Ovary (tissue), 9 donors: ENCODE data around the gene TNFRSF9. TPM values are rescaled to one million over a fixed set of nuclear protein-coding genes. Genes with fewer than 3 reads are reported as not detected.

Experiments used
- DNase-seq, 5 donors: peaks; one replicate each; pipeline ENCODE4 v3.0.0-alpha.2; 2019 to 2020
- H3K27ac ChIP-seq, 2 donors: fragments of 200-600 bp; one replicate each; pipeline versions ENCODE4 v1.5.1 to v1.8.0; 2019 to 2022
- H3K27me3 ChIP-seq: fragments of 200-600 bp; one replicate; pipeline ENCODE4 v1.8.0; 2022
- H3K36me3 ChIP-seq: fragments of 200-600 bp; sonication (generic); one replicate; pipeline ENCODE4 v1.5.1; 2019
- H3K4me1 ChIP-seq: one replicate; pipeline ENCODE4 v1.8.1; 2013; ENCODE audit warnings: mild to moderate bottlenecking, moderate library complexity; ENCODE audit not compliant: insufficient read depth
- H3K4me3 ChIP-seq: fragments of 200-600 bp; sonication (generic); one replicate; pipeline ENCODE4 v1.5.1; 2017
- H3K9me3 ChIP-seq, 2 donors: fragments of 200-600 bp in 1 of 2; sonication (generic) in 1 of 2; one replicate each; pipeline versions ENCODE4 v1.5.1 to v1.8.1; 2013 to 2019; ENCODE audit warnings: mild to moderate bottlenecking in 1 of 2, moderate library complexity in 1 of 2
- EP300 ChIP-seq: sonication (generic); formaldehyde crosslinking; IDR thresholded peaks from one replicate; pipeline ENCODE4 v1.6.1; 2017; ENCODE audit warnings: antibody characterized with exemption
- POLR2A ChIP-seq: fragments of 450-650 bp; IDR thresholded peaks from one replicate; pipeline ENCODE4 v1.6.1; 2017; ENCODE audit warnings: antibody characterized with exemption, mild to moderate bottlenecking, moderate library complexity
- WGBS, 3 donors: extraction: QIAGEN DNeasy Blood & Tissue Kit in 1 of 3; methylation state at CpG; one replicate each; pipeline versions ENCODE4 v1.1.5 to v1.1.7; 2013 to 2017; 5-methylcytosine and 5-hydroxymethylcytosine counted together
- intact Hi-C, 4 donors: fragments of 100-400 bp; cut with DNase I; formaldehyde crosslinking; loops; one replicate each; pipeline versions ENCODE4 v1.11.0 to v1.15.1; 2022 to 2023
- polyA plus RNA-seq, 2 donors: library from polyadenylated mRNA; stranded (reverse); fragments of 200-250 nt in 1 of 2; fragments of 350-450 nt in 1 of 2; fragmentation: Illumina TruSeq in 1 of 2; extraction: RNeasy Lipid Tissue Mini Kit (QIAGEN cat#74804) in 1 of 2; gene quantifications; one replicate each; pipeline ENCODE4 v1.2.3, GENCODE V29; 2013 to 2014
- total RNA-seq, 7 donors: library from RNA; depleted of rRNA in 2 of 7; stranded (reverse); fragments of >200 nt in 2 of 7; fragmentation: NEBNext Ultra II Directional in 3 of 7; extraction: Animal tissue kit (Norgen Biotek cat#: 25700) in 3 of 7; gene quantifications; one replicate each; pipeline versions ENCODE4 v1.1.0 to v1.2.4, GENCODE V29; 2016 to 2023
- TF ChIP-seq, protein P1 (sequence below), 3 donors: fragments of 450-650 bp in 2 of 3; fragments of 200-600 bp in 1 of 3; IDR thresholded peaks; one replicate each; pipeline versions ENCODE4 v1.5.1 to v1.8.0; 2016 to 2022; ENCODE audit warnings: antibody characterized with exemption in 3 of 3, mild to moderate bottlenecking in 1 of 3
- donor health status: DM: no; HTN: no; CAD: no; lungs with moderate emphysema.
- donor health status: DM: no; HTN: no; CAD: no.
- donor health status: Bipolar disorder and iron deficiency.
- donor health status: DM: yes; HTN: yes; CAD: no.
- donor health status: DM: no; HTN: no; CAD: no.
- donor health status: DM: yes; HTN: yes; CAD: no.

Gene TNFRSF9
- total and polyA plus RNA-seq, 9 donors: 0.05 to 0.10 (median 0.08) TPM; not detected in 6

GRCh38 chr1:7891804-7892203, 48.8 kb downstream of the TNFRSF9 start:
- intact Hi-C loops: no loop called here
- no peaks in the 10 kb centered on the region for H3K27me3 ChIP-seq
- H3K4me1 ChIP-seq: no peaks in the 10 kb centered on the region
- 63 to 66% (median 66%) methylated on average over 9 of the region's 9 CpGs for WGBS, 3 donors
- no peaks in the 10 kb centered on the region for H3K36me3 ChIP-seq
- no peak overlapping the region for H3K27ac ChIP-seq
- no peak overlapping the region for H3K4me3 ChIP-seq
- no peaks in the 10 kb centered on the region for H3K9me3 ChIP-seq
- TF ChIP-seq EP300: no peak
- TF ChIP-seq POLR2A: no peak
- TF ChIP-seq, protein P1, sequence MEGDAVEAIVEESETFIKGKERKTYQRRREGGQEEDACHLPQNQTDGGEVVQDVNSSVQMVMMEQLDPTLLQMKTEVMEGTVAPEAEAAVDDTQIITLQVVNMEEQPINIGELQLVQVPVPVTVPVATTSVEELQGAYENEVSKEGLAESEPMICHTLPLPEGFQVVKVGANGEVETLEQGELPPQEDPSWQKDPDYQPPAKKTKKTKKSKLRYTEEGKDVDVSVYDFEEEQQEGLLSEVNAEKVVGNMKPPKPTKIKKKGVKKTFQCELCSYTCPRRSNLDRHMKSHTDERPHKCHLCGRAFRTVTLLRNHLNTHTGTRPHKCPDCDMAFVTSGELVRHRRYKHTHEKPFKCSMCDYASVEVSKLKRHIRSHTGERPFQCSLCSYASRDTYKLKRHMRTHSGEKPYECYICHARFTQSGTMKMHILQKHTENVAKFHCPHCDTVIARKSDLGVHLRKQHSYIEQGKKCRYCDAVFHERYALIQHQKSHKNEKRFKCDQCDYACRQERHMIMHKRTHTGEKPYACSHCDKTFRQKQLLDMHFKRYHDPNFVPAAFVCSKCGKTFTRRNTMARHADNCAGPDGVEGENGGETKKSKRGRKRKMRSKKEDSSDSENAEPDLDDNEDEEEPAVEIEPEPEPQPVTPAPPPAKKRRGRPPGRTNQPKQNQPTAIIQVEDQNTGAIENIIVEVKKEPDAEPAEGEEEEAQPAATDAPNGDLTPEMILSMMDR (IDR thresholded peaks at IDR 0.05): no peak
- no peak for DNase-seq

DNA sequence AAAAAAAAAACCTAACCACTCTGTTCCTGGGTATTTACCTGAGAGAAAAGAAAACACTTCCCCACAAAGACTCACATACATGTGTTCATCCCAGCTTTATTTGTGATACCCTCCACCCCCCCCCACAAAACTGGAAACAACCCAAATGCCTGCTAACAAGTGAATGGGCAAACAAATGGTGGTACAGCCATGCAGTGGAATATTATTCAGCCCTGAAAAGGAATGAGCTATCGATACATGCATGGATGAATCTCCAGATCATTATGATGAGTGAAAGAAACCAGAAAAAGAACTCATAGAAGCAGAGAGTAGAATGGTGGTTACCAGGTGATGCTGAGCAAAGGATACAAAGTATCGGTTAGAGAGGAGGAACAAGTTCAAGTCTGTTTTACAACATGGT, 49.8 kb downstream of the TNFRSF9 start:
- WGBS, 3 donors: 95 to 98% (median 98%) methylated on average over 2 of the region's 2 CpGs
- no peak for DNase-seq
- Histone ChIP-seq H3K36me3 (no peaks in the 10 kb centered on the region), H3K27ac (no peak overlapping the region), H3K4me1 (no peaks in the 10 kb centered on the region), H3K9me3 (no peaks in the 10 kb centered on the region), H3K27me3 (no peaks in the 10 kb centered on the region), H3K4me3 (no peak overlapping the region)
- TF ChIP-seq EP300 (no peak), POLR2A (no peak)
- intact Hi-C loops: no loop called here

- no peak for DNase-seq
- Histone ChIP-seq H3K9me3 (no peaks in the 10 kb centered on the region), H3K27ac (no peak overlapping the region), H3K36me3 (no peaks in the 10 kb centered on the region), H3K4me3 (no peak overlapping the region), H3K27me3 (no peaks in the 10 kb centered on the region), H3K4me1 (no peaks in the 10 kb centered on the region)
- intact Hi-C loops: no loop called here
- WGBS, 3 donors: 69 to 72% (median 69%) methylated on average over 9 of the region's 9 CpGs
- TF ChIP-seq EP300: no peak
- TF ChIP-seq, protein P1 (IDR thresholded peaks at IDR 0.05): no peak
- TF ChIP-seq POLR2A: no peak
These were observed 52.2 kb downstream of the TNFRSF9 start for GRCh38 chr1:7888248-7889081.

GRCh38 chr1:7886405-7886745, 54.3 kb downstream of the TNFRSF9 start:
- Histone ChIP-seq H3K27me3 (no peaks in the 10 kb centered on the region), H3K4me1 (no peaks in the 10 kb centered on the region), H3K27ac (no peak overlapping the region), H3K4me3 (no peak overlapping the region), H3K9me3 (no peaks in the 10 kb centered on the region), H3K36me3 (no peaks in the 10 kb centered on the region)
- 48 to 63% (median 60%) methylated on average over 7 of the region's 7 CpGs for WGBS, 3 donors
- intact Hi-C loops: no loop called here
- DNase-seq: no peak
- TF ChIP-seq EP300 (no peak), POLR2A (no peak)
- TF ChIP-seq, protein P1 (IDR thresholded peaks at IDR 0.05): no peak
